ENCODE measurements around the gene CMC4. TPM values are rescaled to one million over a fixed set of nuclear protein-coding genes. Genes with fewer than 3 reads are reported as not detected.

Gene CMC4, protein sequence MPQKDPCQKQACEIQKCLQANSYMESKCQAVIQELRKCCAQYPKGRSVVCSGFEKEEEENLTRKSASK
- total RNA-seq: 17.2 and 20.3 TPM in 2 replicates

GRCh38 chrX:155070975-155071693, at the start of gene CMC4, which contains the start of the genes BRCC3 and MTCP1:
TSS of gene CMC4 (minus strand) at chrX:155071136. CDS start at chrX:155064023, 7,113 bp downstream.
TSS of gene BRCC3 (plus strand) at chrX:155071508. CDS start at chrX:155071528, 20 bp downstream.
TSS of gene MTCP1 (minus strand) at chrX:155071136. CDS start at chrX:155066010, 5,126 bp downstream.

DNA sequence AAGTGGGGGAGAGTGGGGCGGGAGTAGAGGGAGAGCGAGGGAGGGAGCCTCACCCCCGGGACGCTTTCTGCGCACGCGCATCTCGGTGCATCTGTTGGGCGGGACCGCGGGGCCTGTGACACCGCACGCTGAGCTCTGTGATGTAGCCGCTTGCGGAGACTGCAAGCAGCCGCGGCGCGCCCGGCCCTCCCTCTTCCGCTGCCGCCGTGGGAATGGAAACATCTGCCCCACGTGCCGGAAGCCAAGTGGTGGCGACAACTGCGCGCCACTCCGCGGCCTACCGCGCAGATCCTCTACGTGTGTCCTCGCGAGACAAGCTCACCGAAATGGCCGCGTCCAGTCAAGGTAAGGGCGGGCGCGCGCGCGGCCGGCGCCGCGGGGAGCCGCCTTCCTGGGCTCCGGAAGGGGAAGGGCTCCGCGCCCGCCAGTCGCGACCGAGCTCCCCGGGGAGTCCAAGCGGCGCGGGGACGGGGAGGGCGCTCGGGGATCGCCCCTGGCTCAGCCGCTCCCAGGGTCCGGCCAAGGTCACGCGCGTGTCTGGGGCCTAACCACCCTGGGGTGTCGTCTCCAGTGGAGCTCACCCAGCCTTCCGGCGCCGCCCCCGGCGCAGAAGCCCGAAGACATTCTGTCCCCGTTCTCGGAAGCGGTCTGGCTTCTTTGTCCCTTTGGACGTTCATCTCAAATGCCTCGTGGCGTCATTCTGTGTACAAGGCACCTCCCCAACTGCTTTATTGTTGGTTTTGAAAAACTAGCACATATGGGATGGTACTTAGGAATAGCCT, 44.0 kb downstream of the CMC4 start, which contains the start of gene FUNDC2:
Gene FUNDC2 (plus strand): TSS at position 118 of the 782 bp plus-strand sequence. CDS start 95 bp downstream, at position 213.

DNA sequence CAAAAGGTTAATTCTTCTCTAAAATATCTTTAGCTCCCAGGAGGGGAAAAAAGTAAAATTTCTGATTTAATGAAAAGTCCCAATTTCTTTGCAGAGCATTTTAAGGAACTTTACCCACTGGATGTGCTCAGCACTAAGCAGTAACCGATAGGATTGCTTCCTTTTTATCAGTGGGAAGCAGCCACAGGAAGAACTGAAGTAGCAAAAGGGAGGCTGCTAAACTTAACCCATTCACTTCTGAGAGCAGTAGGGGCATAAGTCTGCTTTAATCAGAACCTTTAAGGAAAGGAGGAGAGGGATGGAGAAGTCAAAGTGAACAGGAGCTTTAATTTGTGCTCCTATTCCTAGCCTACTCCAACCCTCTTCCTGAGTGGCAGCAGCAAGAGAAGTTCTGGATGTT, 48.4 kb downstream of the CMC4 start, which contains the start of gene F8:
Gene F8 (minus strand): TSS at position 139 of the 400 bp plus-strand sequence. CDS start 171 bp downstream, outside the sequence.

Other genes with a start within 250 kb of the CMC4 start
- gene SMIM9, start 236.5 kb downstream of the CMC4 start, total RNA-seq: not detected in 2 replicates
- gene F8A1, start 184.8 kb downstream of the CMC4 start, total RNA-seq: 2.4 TPM in 1 of 2 replicates, not detected in the other
- gene F8, start 48.4 kb downstream of the CMC4 start, total RNA-seq: 0.04 and 1.2 TPM in 2 replicates
- 39.1 and 47.0 TPM in 2 replicates for gene FUNDC2, start 44.3 kb downstream of the CMC4 start, total RNA-seq
- 1.6 and 5.5 TPM in 2 replicates for gene MTCP1, start within 50 bp of the CMC4 start, total RNA-seq
- gene BRCC3, start 372 bp upstream of the CMC4 start, total RNA-seq: 9.6 and 9.9 TPM in 2 replicates
- gene VBP1, start 145.3 kb upstream of the CMC4 start, total RNA-seq: 50.2 and 68.5 TPM in 2 replicates
- 0.30 and 1.8 TPM in 2 replicates for gene RAB39B, start 193.4 kb upstream of the CMC4 start, total RNA-seq

Measured in hair follicular keratinocyte (primary cell).